ENCODE measurements around the gene OR9A4. TPM values are rescaled to one million over a fixed set of nuclear protein-coding genes. Genes with fewer than 3 reads are reported as not detected.

Gene OR9A4
- total and polyA plus RNA-seq, 10 of the 15 experiments (the other 5 are each of a cell fraction or from before 2014, with no cell fraction given): not detected

DNA sequence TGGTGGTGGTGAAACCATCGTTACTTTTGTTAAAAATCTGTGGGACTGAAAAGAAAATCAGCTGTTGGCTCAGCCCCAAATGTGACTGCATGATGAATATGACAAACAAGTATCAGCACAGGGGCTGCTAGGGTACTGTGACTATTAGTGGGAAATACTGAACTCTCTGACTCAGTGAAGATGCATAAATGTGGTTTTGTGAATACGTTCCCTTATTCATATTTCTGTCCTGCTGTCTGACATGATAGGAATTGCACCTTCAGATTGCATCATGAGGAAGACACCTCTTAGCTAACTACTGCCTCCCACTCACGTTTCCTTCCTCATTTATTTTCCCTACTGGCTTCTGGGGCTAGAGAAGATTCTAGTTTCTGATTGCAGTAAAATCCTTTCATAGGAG, 29.2 kb downstream of the OR9A4 start (continued):
- TF ChIP-seq ZNF207 (IDR thresholded peaks at IDR 0.05; ENCODE audit: borderline replicate concordance) (no peak), ZNF274 (IDR thresholded peaks at IDR 0.05; ENCODE audit: insufficient read depth, insufficient read length) (no peak), ZSCAN29 (IDR thresholded peaks at IDR 0.05) (no peak)

DNA sequence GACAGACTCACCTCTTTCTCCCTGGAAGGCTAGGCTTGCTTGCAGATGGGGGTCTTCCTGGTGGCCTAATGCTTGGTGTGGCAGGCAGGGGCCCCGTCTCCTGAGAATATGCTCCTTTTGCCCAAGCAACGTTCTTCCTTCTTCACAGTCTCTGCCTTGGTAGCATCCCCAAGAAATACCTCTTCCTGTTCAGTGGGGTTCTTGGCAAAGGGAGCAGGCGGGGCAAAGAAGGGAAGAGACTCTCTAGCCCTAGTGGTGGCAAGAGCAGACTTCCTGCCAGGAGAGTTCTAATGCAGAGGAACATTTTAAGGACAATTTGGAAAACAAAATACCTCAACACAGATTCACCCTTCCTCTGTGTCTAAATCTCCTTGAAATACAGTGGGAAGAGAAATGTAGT, 30.6 kb downstream of the OR9A4 start, which contains the start of gene CLEC5A:
Gene CLEC5A, minus strand, starts transcription at position 179 of the 400 bp plus-strand sequence. CDS start 682 bp downstream, outside the sequence.
- Histone ChIP-seq H3K4me3 (no peak within 1 kb of the TSS), H3K4me1 (ENCODE audit: control insufficient read depth, insufficient read depth, low read length) (no peaks in the 10 kb centered on the region), H3K9ac (ENCODE audit: control insufficient read depth, insufficient read depth, low read length) (no peak within 1 kb of the TSS), H2AFZ (ENCODE audit: control insufficient read depth, low read depth, low read length) (no peak within 1 kb of the TSS), H4K20me1 (ENCODE audit: control insufficient read depth, insufficient read depth) (no peaks in the 10 kb centered on the region), H3K27me3 (replicated peaks in 1 of 2; ENCODE audit: control insufficient read depth in 2 of 2, insufficient read depth in 2 of 2, low read length in 1 of 2) (no peaks in the 10 kb centered on the region), H3K36me3 (ENCODE audit: control insufficient read depth in 2 of 2, insufficient read depth in 2 of 2, low read length in 1 of 2) (no peaks in the 10 kb centered on the region), H3K9me3 (replicated peaks; ENCODE audit: control insufficient read depth, insufficient read depth, low read length) (no peaks in the 10 kb centered on the region), H3K27ac (ENCODE audit: control insufficient read depth, insufficient read depth) (no peak within 1 kb of the TSS), H3K79me2 (ENCODE audit: control insufficient read depth, insufficient read depth, low read length) (no peaks in the 10 kb centered on the region), H3K4me2 (ENCODE audit: control insufficient read depth, insufficient read depth) (no peak within 1 kb of the TSS)
- FAIRE-seq (no peak), ATAC-seq (no peak), DNase-seq (ENCODE audit: low read depth, low spot score) (no peak)
- in situ Hi-C loops (cut with MboI): no loop called here
- WGBS (ENCODE audit: insufficient coverage, insufficient replicate concordance, low lambda C conversion rate, missing lambda C conversion rate): 21% methylated on average over 3 of the region's 3 CpGs
- TF ChIP-seq MYC (IDR thresholded peaks at IDR 0.05; ENCODE audit: insufficient read depth, insufficient read length, insufficient replicate concordance, low read length, severe bottlenecking) (no peak), SMARCA5 (IDR thresholded peaks at IDR 0.05) (no peak), TAF1 (IDR thresholded peaks at IDR 0.05; ENCODE audit: borderline replicate concordance, low read depth, low read length) (no peak), CEBPB (IDR thresholded peaks at IDR 0.05; ENCODE audit: borderline replicate concordance in 1 of 2, low read depth in 2 of 2, low read length in 2 of 2) (no peak), RCOR1 (conservative IDR thresholded peaks at IDR 0.05; ENCODE audit: low read depth, low read length) (no peak)
- TF ChIP-seq, protein P1, sequence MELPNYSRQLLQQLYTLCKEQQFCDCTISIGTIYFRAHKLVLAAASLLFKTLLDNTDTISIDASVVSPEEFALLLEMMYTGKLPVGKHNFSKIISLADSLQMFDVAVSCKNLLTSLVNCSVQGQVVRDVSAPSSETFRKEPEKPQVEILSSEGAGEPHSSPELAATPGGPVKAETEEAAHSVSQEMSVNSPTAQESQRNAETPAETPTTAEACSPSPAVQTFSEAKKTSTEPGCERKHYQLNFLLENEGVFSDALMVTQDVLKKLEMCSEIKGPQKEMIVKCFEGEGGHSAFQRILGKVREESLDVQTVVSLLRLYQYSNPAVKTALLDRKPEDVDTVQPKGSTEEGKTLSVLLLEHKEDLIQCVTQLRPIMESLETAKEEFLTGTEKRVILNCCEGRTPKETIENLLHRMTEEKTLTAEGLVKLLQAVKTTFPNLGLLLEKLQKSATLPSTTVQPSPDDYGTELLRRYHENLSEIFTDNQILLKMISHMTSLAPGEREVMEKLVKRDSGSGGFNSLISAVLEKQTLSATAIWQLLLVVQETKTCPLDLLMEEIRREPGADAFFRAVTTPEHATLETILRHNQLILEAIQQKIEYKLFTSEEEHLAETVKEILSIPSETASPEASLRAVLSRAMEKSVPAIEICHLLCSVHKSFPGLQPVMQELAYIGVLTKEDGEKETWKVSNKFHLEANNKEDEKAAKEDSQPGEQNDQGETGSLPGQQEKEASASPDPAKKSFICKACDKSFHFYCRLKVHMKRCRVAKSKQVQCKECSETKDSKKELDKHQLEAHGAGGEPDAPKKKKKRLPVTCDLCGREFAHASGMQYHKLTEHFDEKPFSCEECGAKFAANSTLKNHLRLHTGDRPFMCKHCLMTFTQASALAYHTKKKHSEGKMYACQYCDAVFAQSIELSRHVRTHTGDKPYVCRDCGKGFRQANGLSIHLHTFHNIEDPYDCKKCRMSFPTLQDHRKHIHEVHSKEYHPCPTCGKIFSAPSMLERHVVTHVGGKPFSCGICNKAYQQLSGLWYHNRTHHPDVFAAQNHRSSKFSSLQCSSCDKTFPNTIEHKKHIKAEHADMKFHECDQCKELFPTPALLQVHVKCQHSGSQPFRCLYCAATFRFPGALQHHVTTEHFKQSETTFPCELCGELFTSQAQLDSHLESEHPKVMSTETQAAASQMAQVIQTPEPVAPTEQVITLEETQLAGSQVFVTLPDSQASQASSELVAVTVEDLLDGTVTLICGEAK (IDR thresholded peaks at IDR 0.05; ENCODE audit: borderline replicate concordance): no peak
- POLR2A ChIA-PET: no interaction called here
- CTCF ChIA-PET: no interaction called here
- RAD21 ChIA-PET (ENCODE audit: unreplicated experiment): no interaction called here
- BruUV-seq (replicated peaks): no TSS peak
- intact Hi-C loops (cut with micrococcal nuclease; ENCODE audit: unreplicated experiment): no loop called here
- SMC1A ChIA-PET (ENCODE audit: uncharacterized antibody, unreplicated experiment): no interaction called here

Measured in GM12878 (cell line).